ENCODE data around the gene RDH12. TPM values are rescaled to one million over a fixed set of nuclear protein-coding genes. Genes with fewer than 3 reads are reported as not detected.

Gene RDH12
- total RNA-seq, 4 donors from 2014 or later = not detected

DNA sequence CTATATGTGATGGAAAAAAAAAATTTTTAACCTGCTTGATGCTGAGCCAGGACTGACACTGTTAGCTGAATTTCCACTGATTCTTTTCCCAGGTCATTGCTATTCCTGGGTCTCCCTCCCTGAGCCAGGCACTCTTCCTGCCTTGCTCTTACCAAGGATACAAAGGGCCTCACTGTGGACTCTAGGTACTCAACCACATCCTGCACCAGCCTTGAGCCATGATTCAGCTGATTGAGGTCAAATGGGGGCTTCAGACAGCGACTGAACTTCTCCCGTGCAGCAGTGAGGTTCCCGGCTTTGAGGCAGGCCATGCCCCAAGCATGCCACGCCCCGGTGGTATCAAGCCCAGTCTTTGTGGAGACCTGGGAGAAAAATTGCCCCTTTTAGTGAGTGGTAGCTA, 60.4 kb downstream of the RDH12 start:
- H3K4me3 ChIP-seq = no peak overlapping the region
- intact Hi-C loops (cut with DNase I; ENCODE audit: low total_unique reads) = no loop called here
- peaks cover 0 to 2% of the 10 kb centered on the region in 2 donors for H3K36me3 ChIP-seq
- TF ChIP-seq POLR2A (IDR thresholded peaks at IDR 0.05) = no peak
- TF ChIP-seq, protein P1, sequence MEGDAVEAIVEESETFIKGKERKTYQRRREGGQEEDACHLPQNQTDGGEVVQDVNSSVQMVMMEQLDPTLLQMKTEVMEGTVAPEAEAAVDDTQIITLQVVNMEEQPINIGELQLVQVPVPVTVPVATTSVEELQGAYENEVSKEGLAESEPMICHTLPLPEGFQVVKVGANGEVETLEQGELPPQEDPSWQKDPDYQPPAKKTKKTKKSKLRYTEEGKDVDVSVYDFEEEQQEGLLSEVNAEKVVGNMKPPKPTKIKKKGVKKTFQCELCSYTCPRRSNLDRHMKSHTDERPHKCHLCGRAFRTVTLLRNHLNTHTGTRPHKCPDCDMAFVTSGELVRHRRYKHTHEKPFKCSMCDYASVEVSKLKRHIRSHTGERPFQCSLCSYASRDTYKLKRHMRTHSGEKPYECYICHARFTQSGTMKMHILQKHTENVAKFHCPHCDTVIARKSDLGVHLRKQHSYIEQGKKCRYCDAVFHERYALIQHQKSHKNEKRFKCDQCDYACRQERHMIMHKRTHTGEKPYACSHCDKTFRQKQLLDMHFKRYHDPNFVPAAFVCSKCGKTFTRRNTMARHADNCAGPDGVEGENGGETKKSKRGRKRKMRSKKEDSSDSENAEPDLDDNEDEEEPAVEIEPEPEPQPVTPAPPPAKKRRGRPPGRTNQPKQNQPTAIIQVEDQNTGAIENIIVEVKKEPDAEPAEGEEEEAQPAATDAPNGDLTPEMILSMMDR (IDR thresholded peaks at IDR 0.05) = no peak
- H3K4me1 ChIP-seq = no peaks in the 10 kb centered on the region
- H3K27ac ChIP-seq = no peak overlapping the region
- DNase-seq = no peak
- no peaks in the 10 kb centered on the region for H3K27me3 ChIP-seq
- no peaks in the 10 kb centered on the region for H3K9me3 ChIP-seq

DNA sequence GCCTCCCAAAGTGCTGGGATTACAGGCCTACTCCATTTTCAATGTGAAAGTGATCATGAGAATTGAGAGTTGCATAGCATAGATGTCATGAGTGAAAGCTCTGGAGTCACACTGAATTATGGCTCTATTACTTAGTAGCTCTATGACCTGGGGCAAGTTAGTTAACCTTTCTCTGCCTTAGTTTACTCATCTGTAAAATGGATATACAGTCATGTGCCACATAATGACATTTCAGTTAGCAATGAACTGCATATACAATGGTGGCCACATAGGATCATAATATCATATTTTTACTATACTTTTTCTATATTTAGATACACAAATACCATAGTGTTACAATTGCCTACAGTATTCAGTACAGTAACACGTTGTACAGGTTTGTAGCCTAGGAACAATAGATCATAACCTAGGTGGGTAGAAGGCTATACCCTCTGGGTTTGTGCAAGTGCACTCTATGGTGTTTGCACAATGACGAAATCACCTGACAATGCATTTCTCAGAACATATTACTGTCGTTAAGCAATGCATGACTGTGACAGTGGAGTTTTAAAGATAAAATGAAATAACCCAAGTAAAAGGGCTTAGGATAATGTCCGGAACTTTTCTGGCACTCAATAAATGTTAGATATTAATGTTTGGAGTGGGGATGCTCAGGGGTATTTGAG, 61.6 kb downstream of the RDH12 start:
- Histone ChIP-seq H3K4me1 (no peaks in the 10 kb centered on the region), H3K9me3 (no peaks in the 10 kb centered on the region), H3K27me3 (no peaks in the 10 kb centered on the region), H3K4me3 (no peak overlapping the region), H3K27ac (no peak overlapping the region), H3K36me3 (peaks cover 0 to 2% of the 10 kb centered on the region in 2 donors)
- TF ChIP-seq, protein P1 (IDR thresholded peaks at IDR 0.05) = no peak
- TF ChIP-seq POLR2A (IDR thresholded peaks at IDR 0.05) = no peak
- intact Hi-C loops (cut with DNase I; ENCODE audit: low total_unique reads) = no loop called here
- no peak for DNase-seq

GRCh38 chr14:67764496-67764895, 62.8 kb downstream of the RDH12 start:
- H3K27me3 ChIP-seq = no peaks in the 10 kb centered on the region
- H3K27ac ChIP-seq = no peak overlapping the region
- intact Hi-C loops (cut with DNase I; ENCODE audit: low total_unique reads) = no loop called here
- H3K4me1 ChIP-seq = no peaks in the 10 kb centered on the region
- no peaks in the 10 kb centered on the region for H3K9me3 ChIP-seq
- DNase-seq = no peak
- H3K36me3 ChIP-seq = peaks cover 0 to 2% of the 10 kb centered on the region in 2 donors
- TF ChIP-seq POLR2A (IDR thresholded peaks at IDR 0.05) = no peak
- TF ChIP-seq, protein P1 (IDR thresholded peaks at IDR 0.05) = no peak
- H3K4me3 ChIP-seq = no peak overlapping the region

GRCh38 chr14:67765192-67765834, 63.6 kb downstream of the RDH12 start:
- H3K9me3 ChIP-seq = no peaks in the 10 kb centered on the region
- H3K36me3 ChIP-seq = peaks cover 0 to 2% of the 10 kb centered on the region in 2 donors
- H3K27me3 ChIP-seq = no peaks in the 10 kb centered on the region
- intact Hi-C loops (cut with DNase I; ENCODE audit: low total_unique reads) = no loop called here
- DNase-seq = no peak
- no peaks in the 10 kb centered on the region for H3K4me1 ChIP-seq
- TF ChIP-seq POLR2A (IDR thresholded peaks at IDR 0.05) = no peak
- TF ChIP-seq, protein P1 (IDR thresholded peaks at IDR 0.05) = no peak
- H3K27ac ChIP-seq = no peak overlapping the region
- no peak overlapping the region for H3K4me3 ChIP-seq

DNA sequence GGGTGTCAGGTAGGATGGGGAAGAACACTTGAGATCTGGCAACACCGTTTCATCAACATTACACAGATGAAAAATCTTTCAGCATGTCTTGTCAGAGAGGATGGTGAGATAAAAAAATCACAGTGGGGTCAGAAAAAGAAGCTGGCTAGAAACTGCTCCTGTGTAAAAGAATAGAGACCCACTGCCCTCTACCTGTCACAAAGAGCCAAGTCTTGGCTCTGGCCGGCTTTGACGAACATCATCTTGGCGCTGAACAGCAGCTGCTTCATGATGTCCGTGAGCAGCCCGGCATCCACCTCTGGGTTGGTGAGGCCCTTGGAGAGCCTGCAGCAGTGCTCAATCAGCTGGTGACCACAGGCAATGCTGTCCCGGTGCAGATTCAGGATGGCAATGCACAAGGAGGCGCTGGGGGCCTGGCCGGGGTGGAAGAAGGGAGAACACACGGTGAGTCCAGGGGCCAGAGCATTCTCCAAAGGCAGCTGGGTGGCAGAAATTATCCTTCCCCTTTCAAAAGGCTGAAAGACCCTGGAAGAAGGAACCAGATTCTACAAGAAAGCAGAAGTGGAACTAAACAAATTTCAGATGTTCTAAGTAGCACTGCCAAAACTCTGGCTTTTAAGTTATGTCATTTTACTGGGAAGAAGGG, 64.5 kb downstream of the RDH12 start:
- intact Hi-C loops (cut with DNase I; ENCODE audit: low total_unique reads) = no loop called here
- no peak for DNase-seq
- no peak overlapping the region for H3K4me3 ChIP-seq
- H3K9me3 ChIP-seq = no peaks in the 10 kb centered on the region
- no peak for TF ChIP-seq POLR2A (IDR thresholded peaks at IDR 0.05)
- TF ChIP-seq, protein P1 (IDR thresholded peaks at IDR 0.05) = no peak
- no peaks in the 10 kb centered on the region for H3K27me3 ChIP-seq
- no peak overlapping the region for H3K27ac ChIP-seq
- peaks cover 0 to 2% of the 10 kb centered on the region in 2 donors for H3K36me3 ChIP-seq
- no peaks in the 10 kb centered on the region for H3K4me1 ChIP-seq

Data from uterus (tissue), 4 donors.